ENCODE data around the gene FKBP7. TPM values are rescaled to one million over a fixed set of nuclear protein-coding genes. Genes with fewer than 3 reads are reported as not detected.

Gene FKBP7
- 8.2 TPM for total RNA-seq
- 10.8 TPM for polyA plus RNA-seq (ENCODE audit: insufficient read depth, low read depth, low replicate concordance)
- long read RNA-seq, donor 1, transcript FKBP7-205 (4 exons, 666 nt), result minor isoform, 6 of 24 reads
- long read RNA-seq, donor 1, transcript FKBP7-204 (4 exons, 2,834 nt), result major isoform, 12 of 24 reads
- long read RNA-seq, donor 1, partial matches to known transcripts, result 0 of 24 reads
- long read RNA-seq, donor 1, other reads (novel, unspliced or antisense), result 0 of 24 reads
- long read RNA-seq, donor 2, transcript FKBP7-204 (4 exons, 2,834 nt), result major isoform, 7 of 14 reads
- long read RNA-seq, donor 2, transcript FKBP7-205 (4 exons, 666 nt), result minor isoform, 5 of 14 reads
- long read RNA-seq, donor 2, partial matches to known transcripts, result 0 of 14 reads
- long read RNA-seq, donor 2, other reads (novel, unspliced or antisense), result 0 of 14 reads
- long read RNA-seq, donor 3, transcript FKBP7-203 (3 exons, 638 nt), result minor isoform, 6 of 26 reads
- long read RNA-seq, donor 3, transcript FKBP7-204 (4 exons, 2,834 nt), result major isoform, 17 of 26 reads
- long read RNA-seq, donor 3, partial matches to known transcripts, result 0 of 26 reads
- long read RNA-seq, donor 3, other reads (novel, unspliced or antisense), result 0 of 26 reads
- long read RNA-seq, donor 4, transcript FKBP7-204 (4 exons, 2,834 nt), result major isoform, 5 of 10 reads
- long read RNA-seq, donor 4, partial matches to known transcripts, result 0 of 10 reads
- long read RNA-seq, donor 4, other reads (novel, unspliced or antisense), result 0 of 10 reads
- long read RNA-seq, donor 5, partial matches to known transcripts, result 0 of 2 reads
- long read RNA-seq, donor 5, other reads (novel, unspliced or antisense), result 0 of 2 reads
- long read RNA-seq, donor 6, transcript FKBP7-203 (3 exons, 638 nt), result minor isoform, 5 of 59 reads
- long read RNA-seq, donor 6, transcript FKBP7-204 (4 exons, 2,834 nt), result major isoform, 39 of 59 reads
- long read RNA-seq, donor 6, transcript FKBP7-205 (4 exons, 666 nt), result minor isoform, 10 of 59 reads
- long read RNA-seq, donor 6, partial matches to known transcripts, result 0 of 59 reads
- long read RNA-seq, donor 6, other reads (novel, unspliced or antisense), result 0 of 59 reads
- long read RNA-seq, donor 7, partial matches to known transcripts, result 0 of 4 reads
- long read RNA-seq, donor 7, other reads (novel, unspliced or antisense), result 1 of 4 reads
- long read RNA-seq, donor 8, transcript FKBP7-205 (4 exons, 666 nt), result minor isoform, 7 of 22 reads
- long read RNA-seq, donor 8, transcript FKBP7-204 (4 exons, 2,834 nt), result major isoform, 9 of 22 reads
- long read RNA-seq, donor 8, partial matches to known transcripts, result 0 of 22 reads
- long read RNA-seq, donor 8, other reads (novel, unspliced or antisense), result 0 of 22 reads
- long read RNA-seq, donor 9, transcript FKBP7-204 (4 exons, 2,834 nt), result major isoform, 9 of 15 reads
- long read RNA-seq, donor 9, transcript FKBP7-205 (4 exons, 666 nt), result minor isoform, 5 of 15 reads
- long read RNA-seq, donor 9, partial matches to known transcripts, result 0 of 15 reads
- long read RNA-seq, donor 9, other reads (novel, unspliced or antisense), result 0 of 15 reads
- long read RNA-seq, donor 10, transcript FKBP7-204 (4 exons, 2,834 nt), result major isoform, 5 of 12 reads
- long read RNA-seq, donor 10, partial matches to known transcripts, result 0 of 12 reads
- long read RNA-seq, donor 10, other reads (novel, unspliced or antisense), result 0 of 12 reads

GRCh38 chr2:178478439-178479274, at the start of gene FKBP7:
Gene FKBP7, minus strand, starts transcription at chr2:178478600. Its CDS starts 101 bp downstream, at chr2:178478499.
- TF ChIP-seq CTCF (IDR thresholded peaks at IDR 0.05; ENCODE audit: borderline replicate concordance, extremely low read depth, insufficient read depth), result peak; percentile 55
- Histone ChIP-seq H3K4me1 (ENCODE audit: control insufficient read depth in 2 of 3, insufficient read depth in 2 of 3, low read depth in 1 of 3, low read length in 3 of 3) (peaks cover 0 to 23% (median 7%) of the 10 kb centered on the region in 3 donors), H3K9me3 (ENCODE audit: control insufficient read depth in 2 of 3, insufficient read depth in 1 of 3, low read length in 3 of 3) (no peaks in the 10 kb centered on the region), H3K27ac (ENCODE audit: low read depth in 2 of 2, low read length in 2 of 2) (peak within 1 kb of the TSS; percentile 93 to 96), H3K36me3 (ENCODE audit: control insufficient read depth in 2 of 3, insufficient read depth in 3 of 3, low read length in 3 of 3) (no peaks in the 10 kb centered on the region), H3K9ac (ENCODE audit: low read length in 3 of 3) (peak within 1 kb of the TSS; percentile 75 to 99 (median 90)), H3K4me3 (ENCODE audit: low read length in 3 of 3) (peak within 1 kb of the TSS; percentile 86 to 99 (median 97)), H3K27me3 (ENCODE audit: control insufficient read depth, insufficient read depth, low read length) (no peaks in the 10 kb centered on the region)
- intact Hi-C loops (cut with DNase I), result no loop called here
- DNase-seq (peak; percentile 85 to 95 (median 94)), FAIRE-seq (no peak)

GRCh38 chr2:178527592-178527991, 49.2 kb upstream of the FKBP7 start:
- Histone ChIP-seq H3K36me3 (ENCODE audit: control insufficient read depth in 2 of 3, insufficient read depth in 3 of 3, low read length in 3 of 3) (peaks cover 0 to 5% (median 4%) of the 10 kb centered on the region in 3 donors), H3K27ac (ENCODE audit: low read depth in 2 of 2, low read length in 2 of 2) (no peak overlapping the region), H3K9me3 (ENCODE audit: control insufficient read depth in 2 of 3, insufficient read depth in 1 of 3, low read length in 3 of 3) (no peaks in the 10 kb centered on the region), H3K9ac (ENCODE audit: low read length in 3 of 3) (no peak overlapping the region), H3K4me3 (ENCODE audit: low read length in 3 of 3) (no peak overlapping the region), H3K27me3 (ENCODE audit: control insufficient read depth, insufficient read depth, low read length) (no peaks in the 10 kb centered on the region), H3K4me1 (ENCODE audit: control insufficient read depth in 2 of 3, insufficient read depth in 2 of 3, low read depth in 1 of 3, low read length in 3 of 3) (peaks cover 0 to 4% (median 0%) of the 10 kb centered on the region in 3 donors)
- intact Hi-C loops (cut with DNase I), result no loop called here
- no peak for DNase-seq
- no peak for FAIRE-seq
- TF ChIP-seq CTCF (IDR thresholded peaks at IDR 0.05; ENCODE audit: borderline replicate concordance, extremely low read depth, insufficient read depth), result no peak

Measured in kidney (tissue), 22 donors.